Keratinocyte (primary cell): ENCODE data around the gene OTOS. TPM values are rescaled to one million over a fixed set of nuclear protein-coding genes. Genes with fewer than 3 reads are reported as not detected.

ENCODE experiments used
- DNase-seq: peaks from one replicate; pipeline ENCODE4 v3.0.0-alpha.2; 2011; ENCODE audit warnings: low read depth, missing footprints, low spot score
- FAIRE-seq: peaks from 2 replicates; lab custom pipeline; 2011; peaks lifted over from hg19 to GRCh38; lab: Jason Lieb, UNC
- H2AFZ ChIP-seq: 2 replicates; pipeline ENCODE4 v1.6.0; 2012; ENCODE audit warnings: low read length, control low read depth, inconsistent platforms; ENCODE audit not compliant: control insufficient read depth
- H3K27ac ChIP-seq: 2 replicates; pipeline ENCODE4 v1.5.1; 2011; ENCODE audit warnings: low read length; ENCODE audit not compliant: control insufficient read depth, insufficient read depth
- H3K27me3 ChIP-seq: 3 replicates; pipeline ENCODE4 v1.6.0; 2011; ENCODE audit warnings: low read length; ENCODE audit not compliant: control insufficient read depth, insufficient read depth; ENCODE audit errors: extremely low read depth
- H3K36me3 ChIP-seq, 2 experiments: 2 replicates in 1 of 2; 3 replicates in 1 of 2; pipeline ENCODE4 v1.5.1; 2011; ENCODE audit warnings: low read length in 2 of 2, mild to moderate bottlenecking in 1 of 2; ENCODE audit not compliant: control insufficient read depth in 2 of 2, insufficient read depth in 2 of 2; ENCODE audit errors: extremely low read depth in 1 of 2
- H3K4me1 ChIP-seq: 3 replicates; pipeline ENCODE4 v1.5.1; 2011; ENCODE audit warnings: low read length; ENCODE audit not compliant: control insufficient read depth, insufficient read depth; ENCODE audit errors: extremely low read depth
- H3K4me2 ChIP-seq: 3 replicates; pipeline ENCODE4 v1.6.0; 2011; ENCODE audit warnings: low read depth, low read length; ENCODE audit not compliant: control insufficient read depth, insufficient read depth; ENCODE audit errors: extremely low read depth
- H3K4me3 ChIP-seq, 3 experiments: fragments of 200-600 bp in 1 of 3; sonication (generic) in 1 of 3; 2 replicates in 2 of 3; 3 replicates in 1 of 3; pipeline ENCODE4 v1.5.1; 2011 to 2016; ENCODE audit warnings: low read length in 3 of 3, mild to moderate bottlenecking in 3 of 3, control low read depth in 2 of 3, inconsistent platforms in 1 of 3, low read depth in 1 of 3, mixed read lengths in 1 of 3, mixed run types in 1 of 3, moderate library complexity in 1 of 3; ENCODE audit not compliant: control insufficient read depth in 2 of 3, insufficient read depth in 2 of 3; ENCODE audit errors: extremely low read depth in 1 of 3
- H3K79me2 ChIP-seq: 2 replicates; pipeline ENCODE4 v1.6.0; 2012; ENCODE audit warnings: low read length; ENCODE audit not compliant: control insufficient read depth, insufficient read depth
- H3K9ac ChIP-seq: 3 replicates; pipeline ENCODE4 v1.6.0; 2011; ENCODE audit warnings: low read length; ENCODE audit not compliant: control insufficient read depth, insufficient read depth; ENCODE audit errors: extremely low read depth
- H3K9me1 ChIP-seq: 3 replicates; pipeline ENCODE4 v1.6.0; 2011; ENCODE audit warnings: low read length; ENCODE audit not compliant: control insufficient read depth, insufficient read depth; ENCODE audit errors: extremely low read depth
- H3K9me3 ChIP-seq: 2 replicates; pipeline ENCODE4 v1.5.1; 2012; ENCODE audit warnings: low read depth, low read length; ENCODE audit not compliant: control insufficient read depth
- H4K20me1 ChIP-seq: 3 replicates; pipeline ENCODE4 v1.6.0; 2011; ENCODE audit warnings: low read length; ENCODE audit not compliant: control insufficient read depth, insufficient read depth; ENCODE audit errors: extremely low read depth
- CTCF ChIP-seq, 3 experiments: IDR thresholded peaks in 1 of 3; conservative IDR thresholded peaks in 1 of 3; optimal IDR thresholded peaks in 1 of 3; 2 replicates in 2 of 3; 3 replicates in 1 of 3; pipeline versions ENCODE3 to v1.5.1; 2011; ENCODE audit warnings: low read length in 3 of 3, mild to moderate bottlenecking in 3 of 3, moderate library complexity in 2 of 3, control low read depth in 1 of 3, inconsistent platforms in 1 of 3; ENCODE audit not compliant: insufficient read depth in 2 of 3; ENCODE audit errors: extremely low read depth in 1 of 3
- EZH2 ChIP-seq: IDR thresholded peaks from one replicate; pipeline ENCODE4 v1.6.1; 2012; ENCODE audit warnings: inconsistent platforms, mild to moderate bottlenecking, low read length, moderate library complexity
- dilution Hi-C: fragments of 300-500 bp; cut with MboI; formaldehyde crosslinking; loops from one replicate; pipeline ENCODE4 v1.7.0; 2020; ENCODE audit warnings: low sequenced_read_pairs; ENCODE audit not compliant: extremely low pct_ligation_motif_present
- polyA plus RNA-seq, 5 experiments: library from polyadenylated mRNA; depleted of rRNA in 3 of 5; stranded (reverse) in 3 of 5; stranded (forward) in 1 of 5; unstranded in 1 of 5; fragments of >200 nt; gene quantifications; 1 replicate in 1 of 5; 2 replicates in 3 of 5; 3 replicates in 1 of 5; pipeline versions ENCODE4 v1.2.1 to v1.2.3, GENCODE V29; 2011 to 2012; ENCODE audit warnings: missing spikeins in 2 of 5, low read depth in 1 of 5, low replicate concordance in 1 of 5

OTOS gene
- polyA plus RNA-seq, 1 donor (not counting 4 experiments of a cell fraction or from before 2014, with no cell fraction given): not detected

- Histone ChIP-seq H3K79me2 (no peaks in the 10 kb centered on the region), H3K36me3 (no peaks in the 10 kb centered on the region), H3K9ac (no peak overlapping the region), H3K4me3 (no peak overlapping the region), H3K27ac (no peak overlapping the region), H3K27me3 (peaks cover 18% of the 10 kb centered on the region), H3K9me1 (no peaks in the 10 kb centered on the region), H2AFZ (no peak overlapping the region), H3K4me1 (no peaks in the 10 kb centered on the region), H3K9me3 (peaks cover 3% of the 10 kb centered on the region), H4K20me1 (no peaks in the 10 kb centered on the region), H3K4me2 (no peak overlapping the region)
- TF ChIP-seq CTCF (optimal IDR thresholded peaks at IDR 0.05 in 1 of 3, IDR thresholded peaks at IDR 0.05 in 1 of 3, conservative IDR thresholded peaks at IDR 0.05 in 1 of 3; ENCODE audit: extremely low read depth in 1 of 3, insufficient read depth in 2 of 3, low read length in 3 of 3) (no peak), EZH2 (no peak)
- DNase-seq (no peak), FAIRE-seq (no peak)
- dilution Hi-C loops: no loop called here
These were observed 27.6 kb upstream of the OTOS start for GRCh38 chr2:240168041-240168440.

- FAIRE-seq: no peak
- no peak overlapping the region for H3K27ac ChIP-seq
These were observed 27.1 kb upstream of the OTOS start for GRCh38 chr2:240167588-240167880.

More at GRCh38 chr2:240167588-240167880, 27.1 kb upstream of the OTOS start:
- Histone ChIP-seq H3K79me2 (no peaks in the 10 kb centered on the region), H3K9ac (no peak overlapping the region), H3K9me3 (peaks cover 3% of the 10 kb centered on the region), H3K4me3 (no peak overlapping the region), H3K4me1 (no peaks in the 10 kb centered on the region), H3K27me3 (peaks cover 18% of the 10 kb centered on the region), H3K4me2 (no peak overlapping the region), H2AFZ (no peak overlapping the region), H3K9me1 (no peaks in the 10 kb centered on the region), H3K36me3 (no peaks in the 10 kb centered on the region), H4K20me1 (no peaks in the 10 kb centered on the region)
- dilution Hi-C loops: no loop called here
- no peak for TF ChIP-seq CTCF (optimal IDR thresholded peaks at IDR 0.05 in 1 of 3, IDR thresholded peaks at IDR 0.05 in 1 of 3, conservative IDR thresholded peaks at IDR 0.05 in 1 of 3; ENCODE audit: extremely low read depth in 1 of 3, insufficient read depth in 2 of 3, low read length in 3 of 3)
- no peak for TF ChIP-seq EZH2
- no peak for DNase-seq
